GM18858 (cell line): ENCODE data around the gene CARMIL1.

ENCODE experiments used
- ATAC-seq: cut with Tn5 transposase; IDR thresholded peaks from one replicate; pipeline ENCODE4 v1.9.1; 2021; ENCODE audit not compliant: unreplicated experiment

The CARMIL1 gene

DNA sequence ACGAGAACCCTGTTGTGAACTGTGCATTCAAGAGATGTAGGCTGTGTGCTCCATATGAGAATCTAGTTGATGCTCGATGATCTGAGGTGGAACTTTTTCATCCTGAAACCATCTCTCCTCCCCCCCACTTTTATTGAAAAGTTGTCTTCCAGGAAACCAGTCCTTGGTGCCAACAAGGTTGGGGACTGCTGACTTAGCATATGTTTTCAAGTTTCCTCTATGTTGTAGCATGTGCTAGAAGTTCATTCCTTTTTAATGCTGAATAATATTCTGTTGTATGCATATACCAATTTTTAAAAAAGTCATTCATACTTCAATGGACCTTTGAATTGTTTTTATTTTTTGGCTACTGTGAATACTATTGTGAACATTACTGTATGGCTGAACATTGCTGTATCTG lies 27.2 kb downstream of the CARMIL1 start:
- no peak for ATAC-seq

DNA sequence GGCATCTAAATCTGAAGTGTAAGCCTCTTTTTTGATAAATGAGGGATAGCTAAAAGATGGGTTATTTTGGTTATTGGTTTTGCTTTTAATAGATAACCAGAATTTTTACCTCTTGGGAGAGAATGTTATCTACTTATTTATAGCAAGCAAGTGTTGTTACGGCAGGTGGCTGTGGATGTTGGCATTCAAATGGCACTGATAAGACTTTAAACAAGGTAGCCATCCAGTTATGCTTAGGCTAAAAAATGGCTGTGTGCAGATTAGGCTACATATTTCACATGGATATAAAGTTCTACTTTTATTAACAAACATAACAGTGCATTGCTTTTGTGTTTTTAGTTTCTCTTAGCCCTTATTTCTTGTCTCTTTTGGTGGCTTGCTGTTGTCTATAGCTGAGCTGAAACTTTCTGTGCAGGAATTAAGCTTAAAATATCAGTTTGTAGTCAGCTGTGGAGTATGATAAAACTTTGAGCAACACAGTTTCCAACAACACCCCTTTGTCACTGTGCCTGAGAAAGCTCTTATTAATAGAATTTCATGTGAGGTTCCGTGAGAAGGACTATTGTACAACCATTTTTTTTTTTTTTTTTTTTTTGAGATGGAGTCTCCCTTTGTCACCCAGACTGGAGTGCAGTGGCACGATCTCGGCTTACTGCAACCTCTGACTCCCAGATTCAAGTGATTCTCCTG lies 28.8 kb downstream of the CARMIL1 start:
- no peak for ATAC-seq

DNA sequence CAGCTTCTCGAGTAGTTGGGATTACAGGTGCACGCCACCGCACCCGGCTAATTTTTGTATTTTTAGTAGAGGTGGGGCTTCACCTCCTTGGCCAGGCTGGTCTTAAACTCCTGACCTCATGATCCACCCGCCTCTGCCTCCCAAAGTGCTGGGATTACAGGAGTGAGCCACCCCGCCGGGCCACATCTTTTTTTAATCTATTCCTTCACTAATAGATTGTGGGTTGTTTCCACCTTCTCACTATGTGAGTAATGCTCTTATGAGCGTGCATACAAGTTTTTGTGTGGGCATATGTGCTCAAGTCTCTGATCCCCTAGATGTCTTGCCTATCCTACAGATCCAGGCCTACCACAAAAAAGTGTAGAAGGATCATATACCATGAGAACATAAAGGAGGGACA lies 30.7 kb downstream of the CARMIL1 start:
- no peak for ATAC-seq

DNA sequence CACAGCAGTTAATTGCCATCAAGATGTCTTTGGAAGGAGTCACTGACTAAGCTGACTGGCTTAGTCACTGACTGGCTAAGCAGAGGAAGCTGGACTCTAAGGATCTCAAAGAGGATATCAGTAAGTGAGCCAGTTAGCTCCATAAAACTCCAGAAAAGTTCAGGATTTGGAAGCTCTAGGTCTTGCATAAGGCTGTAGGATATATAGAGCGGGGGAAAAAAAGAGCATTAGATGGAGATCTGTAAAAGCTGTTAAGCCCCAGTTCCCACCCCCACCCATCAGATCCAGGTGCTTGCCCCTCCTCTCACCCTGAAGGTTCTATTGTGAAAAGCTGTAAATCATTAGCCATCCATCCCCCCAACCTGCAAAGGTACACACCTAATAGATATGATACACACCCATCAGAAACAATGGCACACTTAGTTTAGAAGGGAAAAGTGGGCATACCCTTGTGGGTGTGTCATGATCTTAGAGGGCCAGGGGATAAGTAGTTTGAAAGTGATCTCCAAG lies 32.2 kb downstream of the CARMIL1 start:
- ATAC-seq: no peak

DNA sequence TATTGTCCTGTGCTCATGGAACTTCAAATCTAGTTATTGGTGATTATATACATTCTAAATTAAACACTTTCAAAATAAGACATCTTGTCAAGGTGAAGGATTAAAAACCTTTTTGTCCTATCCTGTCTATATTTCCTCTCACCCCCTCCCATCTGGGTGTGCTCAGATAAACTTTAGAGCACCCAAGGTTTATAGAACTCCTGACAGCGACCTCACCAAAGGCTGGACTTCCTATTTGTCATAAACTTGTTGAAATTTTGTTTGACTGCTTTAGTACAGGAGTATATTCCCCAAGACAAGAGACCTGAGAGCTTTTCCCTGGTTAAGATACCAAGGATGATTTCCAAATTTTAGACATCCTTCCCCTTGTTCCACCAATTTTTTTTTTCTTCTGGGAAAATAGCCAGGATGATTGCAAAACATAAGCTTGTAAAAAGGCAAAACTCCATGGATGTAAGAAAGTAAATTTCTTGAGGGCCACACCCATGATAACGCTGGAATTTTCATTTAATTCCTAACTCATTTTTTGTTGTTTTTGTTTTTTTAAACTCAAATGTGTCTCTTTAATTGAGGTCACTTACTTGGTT lies 33.0 kb downstream of the CARMIL1 start:
- no peak for ATAC-seq

DNA sequence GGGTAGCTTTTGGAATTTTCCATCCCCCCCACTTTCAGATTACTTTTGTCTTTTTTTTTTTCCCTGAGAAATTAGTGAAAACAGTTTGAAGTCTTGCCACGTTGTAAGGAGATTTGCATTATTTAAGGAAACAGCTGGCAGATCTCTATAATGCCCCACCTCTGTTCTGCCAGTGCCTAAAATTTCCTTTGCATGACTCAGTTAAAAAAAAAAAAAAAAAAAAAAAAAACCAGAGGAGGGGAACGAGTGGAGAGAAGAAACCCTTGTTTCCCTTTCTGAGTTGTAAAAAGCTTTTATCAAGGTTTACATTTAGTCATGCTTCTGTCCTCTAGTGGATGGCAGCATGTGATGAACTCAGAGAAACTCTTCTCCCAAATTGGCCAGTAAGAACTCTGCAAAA lies 33.5 kb downstream of the CARMIL1 start:
- no peak for ATAC-seq

DNA sequence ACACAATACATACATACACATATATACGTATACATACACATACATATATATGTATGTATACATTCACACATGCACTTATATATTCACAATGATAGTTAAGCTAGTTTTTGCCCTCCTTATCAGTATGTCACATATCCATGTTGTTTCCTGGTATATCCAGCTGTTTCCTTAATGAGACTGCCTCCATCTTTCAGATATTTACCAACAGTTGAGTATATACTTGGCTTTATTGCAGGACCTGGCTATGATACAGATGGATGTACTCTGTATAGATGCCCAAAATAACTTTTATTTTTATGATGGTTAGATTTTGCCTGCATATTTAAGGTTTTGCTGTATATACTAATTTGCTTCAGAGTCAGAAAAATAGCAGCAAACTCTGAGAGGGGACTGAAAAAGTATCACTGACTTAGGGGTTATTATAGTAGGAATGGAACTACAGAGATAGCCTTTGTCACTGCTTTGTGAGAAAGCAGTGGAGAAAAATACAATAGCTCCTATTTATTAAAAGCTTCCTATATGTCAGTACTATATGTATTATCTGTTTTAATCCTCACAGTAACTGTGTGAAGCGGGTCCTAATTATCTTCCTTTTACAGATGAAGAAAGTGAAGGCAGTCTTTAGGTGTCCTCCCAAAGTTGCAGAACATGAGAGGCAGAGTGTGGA lies 35.5 kb downstream of the CARMIL1 start:
- ATAC-seq: no peak

DNA sequence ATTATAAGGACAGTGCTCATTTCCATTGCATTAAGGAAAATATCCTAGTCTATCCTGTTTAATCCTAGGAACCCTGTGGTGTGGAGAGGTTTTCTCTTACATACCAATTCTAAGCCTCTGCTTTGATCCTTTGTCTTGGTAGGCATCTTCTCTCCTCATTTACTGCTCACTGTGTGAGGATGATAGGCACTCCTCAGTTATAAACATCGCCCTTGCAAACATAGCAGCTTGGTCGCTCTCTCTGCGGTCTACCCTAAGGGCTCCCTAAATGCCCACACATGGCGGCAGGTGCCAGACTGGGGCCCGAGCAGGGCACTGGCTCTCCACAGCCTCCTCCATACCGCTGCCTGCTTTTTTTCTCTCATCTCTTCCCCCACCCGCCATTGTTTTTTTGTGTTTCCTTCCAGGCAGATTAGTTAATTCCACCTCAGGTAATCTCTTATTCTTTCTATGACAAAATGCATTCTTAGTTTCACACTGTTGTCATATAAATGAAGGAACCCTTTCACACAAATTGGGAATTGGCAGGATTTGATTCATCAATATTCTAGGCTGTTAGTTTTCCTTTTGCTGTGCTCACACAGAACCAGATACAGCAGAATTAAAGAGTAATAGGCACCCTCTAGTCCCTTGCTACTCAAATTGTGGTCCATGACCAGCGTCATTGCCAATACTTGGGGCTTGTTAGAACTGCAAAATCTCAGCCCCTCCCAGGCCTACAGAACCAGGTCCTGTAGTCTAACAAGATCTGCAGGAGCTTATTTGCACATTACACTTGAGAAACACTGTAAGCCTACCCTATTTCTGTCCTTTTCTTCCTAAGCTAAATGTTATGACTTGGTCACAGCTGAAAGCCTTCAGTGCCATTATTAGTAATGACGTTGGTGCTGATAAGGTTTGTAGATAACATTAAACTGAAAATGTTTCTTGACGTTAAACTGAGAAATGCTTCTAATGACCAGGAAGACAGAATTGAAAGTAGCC lies 36.3 kb downstream of the CARMIL1 start:
- no peak for ATAC-seq

DNA sequence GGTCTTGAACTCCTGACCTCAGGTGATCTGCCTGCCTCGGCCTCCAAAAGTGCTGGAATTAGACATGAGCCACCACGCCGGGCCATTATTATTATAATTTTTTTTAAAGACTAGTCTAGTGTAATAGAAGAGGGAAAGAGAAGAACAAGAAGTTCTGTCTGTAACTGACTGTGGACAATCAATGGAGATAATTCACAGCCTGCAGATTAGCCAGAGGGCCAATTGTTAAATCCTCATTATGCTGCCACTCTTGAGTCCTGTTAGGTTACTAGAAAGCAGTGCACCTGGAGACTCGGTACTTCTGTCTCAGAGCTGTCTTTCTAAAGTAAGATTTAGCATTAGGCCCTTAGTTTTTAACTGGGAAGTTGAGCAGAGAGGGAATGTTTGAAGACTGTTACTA lies 37.5 kb downstream of the CARMIL1 start:
- ATAC-seq: no peak

DNA sequence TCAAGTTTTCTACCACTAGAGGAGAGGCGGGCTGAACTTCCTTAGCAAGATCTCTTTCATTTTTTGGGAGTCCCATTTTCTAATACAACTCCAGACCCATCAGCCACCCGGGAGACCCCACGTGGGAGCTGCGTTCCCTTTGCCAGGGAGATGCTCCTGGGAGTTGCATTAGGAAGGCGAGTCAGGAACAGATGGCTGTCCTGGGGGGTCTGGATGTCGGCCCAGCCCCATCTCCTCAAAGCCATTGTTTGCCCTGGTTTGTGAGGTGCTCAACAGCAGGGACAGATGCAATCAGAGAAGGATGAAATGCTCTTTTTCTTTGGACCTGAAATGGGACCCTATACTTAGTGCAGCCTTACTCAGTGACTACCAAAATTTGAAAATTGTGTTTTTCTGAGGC lies 39.4 kb downstream of the CARMIL1 start:
- ATAC-seq: no peak

DNA sequence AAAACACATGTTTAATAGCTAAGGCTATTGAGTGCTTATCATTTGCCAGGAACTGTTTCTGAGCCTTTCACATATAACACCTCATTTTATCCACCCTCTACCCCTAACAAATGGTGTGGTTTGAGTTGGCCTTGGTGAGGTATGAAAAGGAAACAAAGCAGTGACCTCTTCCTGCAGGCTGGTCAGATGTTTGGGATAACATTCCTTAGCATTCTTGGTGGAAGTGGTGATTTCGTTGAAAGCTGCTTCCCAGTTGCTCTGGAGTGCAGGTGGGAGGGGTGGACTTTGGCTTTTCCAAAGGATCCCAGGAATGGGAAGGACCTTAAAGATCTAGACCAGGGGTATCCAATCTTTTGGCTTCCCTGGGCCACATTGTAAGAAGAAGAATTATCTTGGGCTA lies 41.3 kb downstream of the CARMIL1 start:
- ATAC-seq: no peak

DNA sequence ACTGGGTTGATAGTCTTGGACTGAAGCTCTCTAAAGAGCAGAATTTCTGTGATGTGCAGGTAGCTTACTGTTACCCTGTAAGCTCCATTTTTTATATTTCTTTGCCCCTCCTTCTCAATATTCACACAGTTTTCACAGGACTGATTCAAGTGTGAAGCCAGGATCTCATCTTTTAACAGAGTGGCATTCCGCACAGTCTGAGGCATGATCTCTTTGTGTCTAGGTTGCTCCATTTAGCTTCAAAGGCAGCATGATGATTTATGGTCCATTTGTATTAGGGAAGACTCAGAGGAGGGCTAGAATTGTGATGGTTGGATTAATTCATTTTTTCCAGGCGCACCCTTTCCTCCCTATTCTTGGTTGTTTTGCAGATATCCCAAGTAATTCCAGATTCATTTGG lies 43.5 kb downstream of the CARMIL1 start:
- no peak for ATAC-seq

DNA sequence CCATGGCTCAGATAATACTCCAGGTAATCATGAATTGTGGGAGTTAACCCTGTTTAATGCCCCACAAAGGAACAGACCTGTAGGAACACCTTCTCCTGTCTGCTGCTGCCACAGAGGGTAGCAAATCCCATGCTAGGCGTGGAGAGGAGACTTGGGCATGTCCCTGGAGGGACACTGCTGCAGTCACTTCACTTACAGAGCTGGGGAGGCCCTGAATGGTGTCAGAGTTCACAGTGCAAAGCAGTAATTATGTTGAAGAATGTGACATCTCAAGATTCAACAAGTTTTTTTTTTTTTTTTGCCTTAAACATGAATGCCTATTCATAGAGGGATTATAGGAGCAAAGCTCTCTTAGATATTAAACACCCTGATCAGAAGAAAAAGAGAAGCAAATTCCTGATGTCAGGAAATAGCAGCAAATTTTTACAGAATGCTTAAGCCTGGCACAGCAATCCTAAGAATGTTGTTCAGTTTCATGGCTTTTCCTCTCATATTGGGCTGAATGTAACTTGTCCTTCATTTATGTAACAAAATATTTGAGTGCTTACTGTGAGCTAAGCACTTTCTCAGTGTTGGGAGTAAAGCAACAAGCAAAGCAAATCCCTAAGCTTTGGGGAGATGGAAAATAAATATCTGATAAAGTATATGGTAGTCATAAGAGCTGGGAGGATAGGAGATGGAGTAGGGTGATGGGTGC lies 45.0 kb downstream of the CARMIL1 start:
- no peak for ATAC-seq

DNA sequence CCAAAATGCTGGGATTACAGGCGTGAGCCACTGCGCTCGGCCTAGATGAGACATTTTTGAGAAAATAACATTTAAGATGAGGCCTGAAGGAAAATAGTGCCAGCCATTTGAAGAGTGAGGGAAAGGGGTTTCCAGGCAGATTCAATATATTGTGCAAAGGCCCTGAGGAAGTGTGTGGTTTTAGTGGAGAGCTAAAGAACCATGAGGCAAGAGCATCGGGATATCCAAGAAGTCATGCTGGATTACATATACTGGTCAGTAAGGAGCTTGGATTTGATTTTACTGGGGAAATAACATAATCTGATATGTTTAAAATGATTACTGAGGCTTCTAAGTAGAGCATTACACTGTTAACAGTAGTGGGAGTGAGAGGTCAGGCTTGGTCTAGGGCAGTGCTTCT lies 47.0 kb downstream of the CARMIL1 start:
- no peak for ATAC-seq

DNA sequence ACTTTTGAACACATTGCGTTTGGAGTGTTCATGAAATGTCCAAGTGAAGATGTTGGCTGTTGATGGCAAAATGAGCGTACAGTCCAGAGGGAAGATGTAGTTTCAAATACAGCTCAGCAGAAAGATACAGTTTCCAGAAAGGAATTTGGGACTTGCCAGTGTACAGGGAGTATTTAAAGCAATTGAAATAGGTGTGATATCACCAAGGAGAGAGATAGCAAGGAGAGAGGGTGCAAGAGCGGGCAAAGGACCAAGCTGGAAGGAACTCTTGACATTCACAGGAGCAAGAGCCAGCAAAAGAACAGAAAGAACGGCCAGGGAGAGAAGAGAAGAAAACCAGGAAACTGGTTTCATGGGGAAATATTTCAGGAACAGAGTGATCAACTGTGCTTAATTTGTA lies 47.8 kb downstream of the CARMIL1 start:
- no peak for ATAC-seq

DNA sequence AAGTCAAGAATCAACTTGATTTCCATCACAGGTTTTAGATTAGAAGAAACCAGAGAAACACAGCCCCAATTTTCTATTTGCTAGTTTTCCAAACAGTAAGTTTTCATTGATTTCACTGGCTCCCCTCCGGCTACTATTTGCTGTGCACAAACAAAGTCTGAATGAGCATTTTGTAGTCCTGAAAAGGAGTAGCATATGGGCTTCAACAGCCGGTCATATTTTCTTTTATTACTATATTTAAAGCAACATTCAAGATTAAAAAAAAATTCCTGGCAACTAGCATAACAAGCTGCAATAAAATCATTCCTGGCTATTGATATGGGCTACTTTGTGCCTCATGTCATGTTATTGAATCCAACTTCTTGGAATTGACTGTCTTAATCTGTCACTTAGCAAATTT lies 48.3 kb downstream of the CARMIL1 start:
- ATAC-seq: no peak

DNA sequence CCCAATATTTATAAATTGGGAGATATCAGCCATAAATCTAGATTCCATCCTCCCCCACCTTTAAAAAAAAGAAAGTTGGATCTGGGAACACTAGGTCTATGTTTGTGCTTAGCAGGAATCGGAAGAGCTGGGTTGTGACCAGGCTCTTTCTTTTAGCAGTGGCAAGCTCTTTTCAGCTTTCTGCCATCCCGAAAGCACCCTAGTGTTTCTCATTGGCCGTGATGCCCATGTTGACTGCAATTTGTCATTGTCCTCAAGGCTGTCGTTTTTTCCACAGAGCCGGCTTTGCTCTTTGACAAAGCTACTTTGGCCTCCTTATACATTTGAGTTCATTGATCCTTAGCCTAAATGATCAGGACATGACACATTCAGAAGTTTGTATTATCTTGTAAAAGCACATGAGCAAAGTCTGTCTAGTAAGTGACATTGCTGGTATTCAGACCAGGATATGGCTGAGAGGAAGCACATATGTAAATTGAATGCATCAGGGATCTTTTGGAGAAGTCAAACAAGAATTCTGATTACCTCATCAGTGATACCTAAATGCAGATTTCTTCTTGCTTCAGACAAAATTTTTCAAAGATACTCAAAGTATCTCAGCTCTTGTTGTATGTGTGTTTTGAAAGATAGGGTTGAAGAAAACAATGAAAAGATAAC lies 50.1 kb downstream of the CARMIL1 start:
- ATAC-seq: no peak

DNA sequence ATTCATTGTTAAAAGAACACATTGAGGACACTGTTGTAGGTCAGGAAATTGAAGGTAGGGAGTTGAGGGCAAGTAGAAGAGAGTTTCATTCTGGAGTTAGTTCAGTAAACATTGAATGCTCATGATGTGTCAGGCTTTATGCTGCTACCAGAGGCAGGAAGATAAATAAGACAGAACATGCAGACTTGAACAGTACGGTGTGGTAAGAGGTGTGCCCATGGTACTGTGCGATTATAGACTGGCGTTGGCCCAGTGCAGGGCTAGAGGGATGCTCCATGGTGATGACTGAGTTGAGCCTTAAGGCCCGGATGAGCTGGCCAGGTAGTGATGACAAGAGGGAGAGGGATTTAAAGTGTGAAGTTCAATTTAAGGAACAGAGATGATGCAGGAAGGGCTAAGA lies 50.8 kb downstream of the CARMIL1 start:
- ATAC-seq: no peak

DNA sequence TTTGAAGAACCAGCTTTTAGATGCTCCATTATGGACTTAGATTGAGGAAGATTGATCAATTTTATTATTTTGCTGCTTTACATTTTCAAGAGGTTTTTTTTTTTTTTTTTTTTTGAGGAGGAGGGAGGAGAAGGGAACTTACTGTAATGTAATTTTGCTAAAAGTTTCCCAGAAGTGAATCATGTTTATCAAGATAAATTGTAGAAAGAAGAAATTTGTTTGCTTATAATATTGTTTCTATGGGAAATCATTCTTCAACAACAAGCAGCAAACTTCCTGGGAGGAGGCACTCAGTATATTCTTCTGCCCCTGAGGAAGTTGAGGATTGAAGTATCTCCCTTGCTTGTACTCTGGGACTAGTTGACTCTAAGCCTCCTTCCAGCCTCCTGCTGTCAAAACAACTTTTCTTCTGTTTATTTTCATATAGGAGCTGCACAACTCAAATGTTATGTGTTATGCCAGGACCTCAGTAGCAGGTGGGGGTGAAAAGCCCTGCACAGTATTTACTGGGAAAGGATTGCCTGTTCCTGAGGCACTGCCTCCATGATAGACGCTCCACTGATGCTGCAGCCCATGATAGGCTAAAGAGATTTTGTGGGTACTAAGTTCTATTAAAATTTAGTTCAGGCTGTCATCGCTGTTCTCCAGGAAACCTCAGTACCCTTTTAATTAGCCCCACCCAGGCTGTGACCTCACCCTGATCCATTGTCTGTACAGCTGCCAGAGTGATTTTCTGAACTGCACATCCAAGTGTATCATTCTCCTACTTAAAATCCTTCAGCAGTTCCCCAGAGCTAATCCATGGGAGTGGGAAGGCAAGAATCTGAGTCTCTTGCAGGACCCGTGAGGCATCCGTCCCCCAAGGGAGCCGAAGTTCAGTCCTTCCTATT lies 51.9 kb downstream of the CARMIL1 start:
- ATAC-seq: no peak
